Activated CD8-positive, alpha-beta memory T cell treated with anti-CD3 and anti-CD28 coated beads for 36 hours (primary cell): Measurements from ENCODE around the gene PPP1R9A. TPM values are rescaled to one million over a fixed set of nuclear protein-coding genes. Genes with fewer than 3 reads are reported as not detected.

Experiments used
- CTCF ChIA-PET: fragments of 350-600 bp; sonication (Branson Sonifier 250); formaldehyde crosslinking; loops from one replicate; lab custom pipeline; 2021; ENCODE audit warnings: antibody characterized with exemption; lab: Charles Lee
- POLR2A ChIA-PET: fragments of 350-600 bp; sonication (Branson Sonifier 250); formaldehyde crosslinking; loops from one replicate; lab custom pipeline; 2021; ENCODE audit warnings: antibody characterized with exemption; lab: Charles Lee
- total RNA-seq, 2 experiments: library from RNA; stranded (reverse); gene quantifications; one replicate each; pipeline ENCODE4 v1.2.3, GENCODE V29; 2021

The PPP1R9A gene
- total RNA-seq, 2 experiments from 2014 or later: 0.08 to 0.15 TPM

- CTCF ChIA-PET: interaction anchor here (1.3 kb wide), 1 partner anchor 21 kb away, joined by 3 read pairs; no protein-coding TSS in a partner anchor
These were observed 159.5 kb downstream of the PPP1R9A start for GRCh38 chr7:95066737-95067530.

GRCh38 chr7:95088536-95089215 lies 181.3 kb downstream of the PPP1R9A start:
- POLR2A ChIA-PET: no interaction called here

More at GRCh38 chr7:95066737-95067530, 159.5 kb downstream of the PPP1R9A start:
- POLR2A ChIA-PET: interaction anchor here (0.6 kb wide), 1 partner anchor 25 kb away, joined by 4 read pairs; no protein-coding TSS in a partner anchor

GRCh38 chr7:95089414-95090315 lies 182.3 kb downstream of the PPP1R9A start:
- ChIA-PET CTCF (no interaction called here), POLR2A (no interaction called here)

More at GRCh38 chr7:95088536-95089215, 181.3 kb downstream of the PPP1R9A start:
- CTCF ChIA-PET: interaction anchor here (0.8 kb wide), 1 partner anchor 21 kb away, joined by 3 read pairs; no protein-coding TSS in a partner anchor

DNA sequence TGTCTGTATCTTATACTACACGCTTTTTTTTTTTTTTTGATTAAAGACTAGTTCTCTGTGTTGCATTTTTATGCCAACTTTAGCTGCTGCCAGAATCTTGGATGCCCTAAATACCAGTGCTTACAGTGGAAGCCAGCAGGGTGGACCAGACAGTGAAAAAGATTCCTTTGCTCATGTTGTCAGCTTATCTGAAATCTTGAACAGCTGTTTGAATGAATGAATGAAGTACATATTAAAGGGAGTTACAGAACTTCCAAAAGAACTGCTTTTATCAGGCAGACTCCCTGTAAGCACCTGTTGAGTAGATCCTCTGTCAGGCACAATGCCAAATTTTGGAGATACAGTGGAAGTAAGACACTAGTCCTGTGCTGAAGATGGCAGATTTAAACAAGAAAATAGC lies 184.9 kb downstream of the PPP1R9A start:
- ChIA-PET CTCF (no interaction called here), POLR2A (interaction anchor here (0.6 kb wide), 1 partner anchor 25 kb away, joined by 4 read pairs; no protein-coding TSS in a partner anchor)

GRCh38 chr7:95095259-95095965 lies 188.0 kb downstream of the PPP1R9A start:
- CTCF ChIA-PET: no interaction called here
- POLR2A ChIA-PET: no interaction called here

- CTCF ChIA-PET: no interaction called here
These were observed 188.7 kb downstream of the PPP1R9A start for GRCh38 chr7:95095966-95096540.

GRCh38 chr7:95097291-95097690 lies 189.9 kb downstream of the PPP1R9A start:
- ChIA-PET POLR2A (no interaction called here), CTCF (no interaction called here)

More at GRCh38 chr7:95095966-95096540, 188.7 kb downstream of the PPP1R9A start:
- POLR2A ChIA-PET: no interaction called here

DNA sequence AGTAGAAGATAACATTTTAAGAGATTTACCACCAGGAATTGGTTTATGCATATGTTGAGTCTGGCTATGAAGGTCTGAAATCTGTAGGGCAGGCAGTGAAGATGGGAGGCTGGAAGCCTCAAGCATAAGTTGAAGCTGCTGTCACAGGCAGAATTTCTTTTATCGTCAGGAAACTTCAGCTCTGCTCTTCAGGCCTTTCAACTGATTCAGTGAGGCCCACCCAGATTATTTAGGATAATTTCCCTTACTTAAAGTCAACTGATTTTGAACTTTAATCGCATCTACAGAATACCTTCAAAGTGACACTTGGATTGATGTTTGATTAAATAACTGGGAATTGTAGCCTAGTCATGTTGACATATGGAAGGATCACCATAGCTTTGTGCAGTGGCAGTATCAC lies 190.5 kb downstream of the PPP1R9A start:
- ChIA-PET CTCF (no interaction called here), POLR2A (no interaction called here)

- POLR2A ChIA-PET: no interaction called here
- CTCF ChIA-PET: no interaction called here
These were observed 191.7 kb downstream of the PPP1R9A start for GRCh38 chr7:95099106-95099505.

- ChIA-PET POLR2A (no interaction called here), CTCF (interaction anchor here (0.6 kb wide), 1 partner anchor 18 kb away, joined by 3 read pairs; no protein-coding TSS in a partner anchor)
These were observed 194.0 kb downstream of the PPP1R9A start for GRCh38 chr7:95101422-95101821.

GRCh38 chr7:95102662-95103061 lies 195.3 kb downstream of the PPP1R9A start:
- POLR2A ChIA-PET: no interaction called here
- CTCF ChIA-PET: no interaction called here

GRCh38 chr7:95104739-95105138 lies 197.3 kb downstream of the PPP1R9A start:
- ChIA-PET CTCF (no interaction called here), POLR2A (no interaction called here)

DNA sequence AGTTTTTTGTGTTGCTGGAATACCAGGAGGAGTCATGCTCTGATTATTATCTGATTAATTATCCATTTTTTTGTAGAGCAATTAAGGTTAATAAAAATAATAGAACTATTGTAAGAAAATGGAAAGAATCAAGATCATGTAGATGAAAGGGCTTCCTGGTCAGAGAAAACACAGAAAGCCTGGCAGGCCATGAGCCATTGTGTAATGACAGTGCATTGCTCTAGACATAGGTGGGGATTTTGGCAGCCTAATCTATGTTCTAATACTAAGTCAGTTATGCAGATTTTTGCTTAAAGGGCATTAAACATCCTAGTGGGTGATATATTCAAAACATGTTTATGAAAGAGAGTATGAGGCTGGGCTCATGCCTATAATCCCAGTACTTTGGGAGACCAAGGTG lies 198.2 kb downstream of the PPP1R9A start:
- POLR2A ChIA-PET: no interaction called here
- CTCF ChIA-PET: no interaction called here

DNA sequence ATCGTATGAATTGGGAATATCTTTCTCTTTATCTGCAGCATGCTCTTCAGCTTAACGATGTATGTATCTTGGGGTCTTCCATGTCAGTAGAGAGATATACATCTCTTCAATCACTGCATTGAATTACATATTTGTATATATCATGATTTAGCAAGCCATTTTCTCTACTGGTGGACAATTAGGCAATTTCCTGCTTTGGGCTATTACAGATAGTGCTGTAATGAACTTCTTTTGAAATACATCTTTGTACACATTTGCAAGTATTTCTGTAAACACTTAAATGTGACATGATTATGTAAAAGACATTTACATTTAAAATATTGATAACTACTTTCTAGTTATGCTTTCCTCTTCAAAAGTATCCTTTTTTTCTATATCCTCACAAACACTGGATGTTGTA lies 199.0 kb downstream of the PPP1R9A start:
- ChIA-PET CTCF (no interaction called here), POLR2A (no interaction called here)

DNA sequence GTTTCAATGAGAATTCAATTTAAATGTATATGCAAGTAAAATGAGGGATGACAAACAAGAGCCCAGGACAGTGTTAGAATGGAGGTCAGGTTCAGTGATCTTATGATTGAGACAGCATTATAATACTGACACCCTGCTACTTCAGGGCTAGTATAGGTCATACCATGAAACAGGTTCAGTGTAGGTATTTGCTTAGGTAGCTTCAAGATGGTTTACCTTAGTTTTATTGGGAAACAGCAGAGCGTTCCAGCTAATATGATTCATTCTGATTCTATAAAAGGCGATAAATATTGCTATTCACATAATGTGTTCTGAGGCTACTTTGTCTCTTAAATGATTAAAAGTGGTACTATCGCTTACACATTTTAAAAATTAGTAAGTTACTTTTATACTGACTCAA lies 203.3 kb downstream of the PPP1R9A start:
- ChIA-PET CTCF (no interaction called here), POLR2A (no interaction called here)

GRCh38 chr7:95113590-95113989 lies 206.2 kb downstream of the PPP1R9A start:
- ChIA-PET POLR2A (no interaction called here), CTCF (no interaction called here)

DNA sequence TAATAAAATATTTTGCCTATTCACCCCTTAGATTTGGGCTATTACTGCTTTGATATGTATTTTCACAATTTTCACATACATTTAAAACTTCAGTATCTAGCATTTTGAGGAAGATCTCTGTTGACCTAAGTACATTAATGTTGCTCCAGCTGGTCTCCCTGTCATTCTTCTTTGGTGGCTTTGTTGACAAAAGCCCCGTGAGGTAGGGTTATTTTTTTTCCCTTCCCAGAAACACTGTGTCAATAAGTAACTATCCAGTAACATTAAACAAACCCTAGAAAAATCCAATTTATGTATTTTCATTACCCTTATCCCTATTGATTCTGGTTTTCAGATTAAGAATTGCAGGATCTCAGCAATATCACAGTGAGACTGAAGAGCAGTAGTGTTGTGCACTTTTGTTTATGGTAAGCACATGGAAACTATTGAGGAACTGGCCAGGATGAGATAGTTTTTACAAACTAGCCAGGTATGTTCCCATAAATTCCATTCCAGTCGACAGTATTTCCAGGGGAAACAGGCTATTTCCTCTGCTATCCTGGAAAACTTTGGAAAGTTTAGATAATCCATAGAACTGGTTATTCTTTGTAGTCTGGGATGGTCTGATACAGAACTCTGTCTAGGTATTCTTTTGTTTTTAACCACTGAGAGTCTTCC lies 218.8 kb downstream of the PPP1R9A start:
- CTCF ChIA-PET: no interaction called here
- POLR2A ChIA-PET: no interaction called here

GRCh38 chr7:95132500-95132899 lies 225.1 kb downstream of the PPP1R9A start:
- ChIA-PET POLR2A (no interaction called here), CTCF (no interaction called here)
